ENCODE data around the gene SMAD4. TPM values are rescaled to one million over a fixed set of nuclear protein-coding genes. Genes with fewer than 3 reads are reported as not detected.
"Not testable (repeated sequence)": the region's sequence is repeated elsewhere in the genome, so short reads cannot be mapped to it uniquely, and the experiment has no call there.

The SMAD4 gene
- total RNA-seq, 1 donor from 2014 or later: 152 TPM

DNA sequence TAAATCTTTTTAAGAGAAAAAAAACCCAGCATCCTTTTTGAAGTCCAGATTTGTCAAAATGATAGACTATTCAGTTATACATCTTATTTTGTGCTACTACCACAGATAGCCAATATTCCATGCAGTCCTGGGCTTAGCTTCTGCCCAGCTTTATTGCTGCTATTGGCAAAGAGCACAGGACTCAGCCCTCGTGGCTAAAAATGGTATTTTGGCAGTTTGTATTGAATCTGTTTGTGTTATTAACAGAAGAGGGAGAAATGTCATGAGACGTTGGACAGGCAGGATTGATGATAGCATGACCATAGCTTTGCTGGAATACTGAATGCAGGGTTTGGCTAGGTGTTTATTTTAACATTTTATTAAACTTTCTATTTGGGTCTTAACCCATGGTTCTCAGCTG is 42.8 kb upstream of the SMAD4 start:
- DNase-seq (ENCODE audit: low spot score in 2 of 2, unreplicated experiment in 2 of 2): no peak
- TF ChIP-seq, protein P1, sequence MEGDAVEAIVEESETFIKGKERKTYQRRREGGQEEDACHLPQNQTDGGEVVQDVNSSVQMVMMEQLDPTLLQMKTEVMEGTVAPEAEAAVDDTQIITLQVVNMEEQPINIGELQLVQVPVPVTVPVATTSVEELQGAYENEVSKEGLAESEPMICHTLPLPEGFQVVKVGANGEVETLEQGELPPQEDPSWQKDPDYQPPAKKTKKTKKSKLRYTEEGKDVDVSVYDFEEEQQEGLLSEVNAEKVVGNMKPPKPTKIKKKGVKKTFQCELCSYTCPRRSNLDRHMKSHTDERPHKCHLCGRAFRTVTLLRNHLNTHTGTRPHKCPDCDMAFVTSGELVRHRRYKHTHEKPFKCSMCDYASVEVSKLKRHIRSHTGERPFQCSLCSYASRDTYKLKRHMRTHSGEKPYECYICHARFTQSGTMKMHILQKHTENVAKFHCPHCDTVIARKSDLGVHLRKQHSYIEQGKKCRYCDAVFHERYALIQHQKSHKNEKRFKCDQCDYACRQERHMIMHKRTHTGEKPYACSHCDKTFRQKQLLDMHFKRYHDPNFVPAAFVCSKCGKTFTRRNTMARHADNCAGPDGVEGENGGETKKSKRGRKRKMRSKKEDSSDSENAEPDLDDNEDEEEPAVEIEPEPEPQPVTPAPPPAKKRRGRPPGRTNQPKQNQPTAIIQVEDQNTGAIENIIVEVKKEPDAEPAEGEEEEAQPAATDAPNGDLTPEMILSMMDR (IDR thresholded peaks at IDR 0.05; ENCODE audit: unreplicated experiment): no peak
- H3K9me3 Mint-ChIP-seq: no peaks in the 10 kb centered on the region
- H3K36me3 Mint-ChIP-seq: peaks cover 18% of the 10 kb centered on the region
- no peak overlapping the region for H3K4me3 Mint-ChIP-seq
- peaks cover 8% of the 10 kb centered on the region for H3K4me1 Mint-ChIP-seq
- no peak overlapping the region for H3K27ac Mint-ChIP-seq
- H3K27me3 Mint-ChIP-seq (ENCODE audit: low read depth): no peaks in the 10 kb centered on the region

DNA sequence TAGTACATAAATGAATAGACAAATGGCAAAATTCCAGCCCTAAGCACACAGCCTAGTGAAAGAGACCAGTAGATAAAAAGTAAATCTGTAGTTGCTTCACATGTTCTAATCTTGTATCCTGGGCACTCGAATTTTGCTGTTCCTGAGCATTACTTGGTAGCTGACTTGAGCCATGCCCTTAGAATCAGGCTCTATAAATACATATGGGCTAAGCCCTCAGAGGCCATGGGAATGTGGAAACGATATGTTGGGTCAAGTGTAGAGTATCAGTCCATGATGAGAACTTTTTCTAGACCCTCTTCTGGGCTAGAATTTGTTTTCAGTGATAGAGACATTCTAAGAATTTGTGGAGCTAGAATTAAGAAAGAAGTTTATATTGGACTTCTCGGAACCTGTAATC is 40.3 kb upstream of the SMAD4 start:
- Mint-ChIP-seq H3K4me1 (peaks cover 11% of the 10 kb centered on the region), H3K4me3 (no peak overlapping the region), H3K36me3 (peaks cover 10% of the 10 kb centered on the region), H3K27ac (no peak overlapping the region), H3K27me3 (ENCODE audit: low read depth) (no peaks in the 10 kb centered on the region), H3K9me3 (no peaks in the 10 kb centered on the region)
- TF ChIP-seq, protein P1 (IDR thresholded peaks at IDR 0.05; ENCODE audit: unreplicated experiment): no peak
- DNase-seq (ENCODE audit: low spot score in 2 of 2, unreplicated experiment in 2 of 2): no peak

DNA sequence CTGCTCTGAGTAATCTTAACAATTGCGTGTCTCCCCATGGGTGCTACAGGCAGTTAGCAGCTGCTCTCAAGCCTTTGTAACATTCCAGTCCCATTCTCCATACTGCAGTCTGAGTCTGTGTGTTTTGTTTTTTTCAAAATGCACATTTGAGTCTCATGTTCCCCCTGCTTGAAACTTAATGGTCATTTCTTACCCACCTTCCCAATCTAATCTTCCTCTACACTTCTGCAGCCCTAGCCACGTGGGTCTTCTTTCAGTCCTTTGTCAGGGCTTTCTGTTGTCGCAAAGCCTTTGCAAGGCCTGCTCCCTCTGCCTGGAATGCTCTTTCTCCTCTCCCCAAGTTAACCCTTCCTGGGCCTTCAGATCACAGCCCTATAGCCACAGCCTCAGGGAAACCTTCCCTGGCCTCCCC is 37.7 kb upstream of the SMAD4 start:
- no peak for DNase-seq (ENCODE audit: low spot score in 2 of 2, unreplicated experiment in 2 of 2)
- peaks cover 8% of the 10 kb centered on the region for H3K9me3 Mint-ChIP-seq
- no peak overlapping the region for H3K4me3 Mint-ChIP-seq
- H3K4me1 Mint-ChIP-seq: peaks cover 8% of the 10 kb centered on the region
- no peaks in the 10 kb centered on the region for H3K27me3 Mint-ChIP-seq (ENCODE audit: low read depth)
- no peak overlapping the region for H3K27ac Mint-ChIP-seq
- TF ChIP-seq, protein P1 (IDR thresholded peaks at IDR 0.05; ENCODE audit: unreplicated experiment): no peak
- H3K36me3 Mint-ChIP-seq: peaks cover 2% of the 10 kb centered on the region

DNA sequence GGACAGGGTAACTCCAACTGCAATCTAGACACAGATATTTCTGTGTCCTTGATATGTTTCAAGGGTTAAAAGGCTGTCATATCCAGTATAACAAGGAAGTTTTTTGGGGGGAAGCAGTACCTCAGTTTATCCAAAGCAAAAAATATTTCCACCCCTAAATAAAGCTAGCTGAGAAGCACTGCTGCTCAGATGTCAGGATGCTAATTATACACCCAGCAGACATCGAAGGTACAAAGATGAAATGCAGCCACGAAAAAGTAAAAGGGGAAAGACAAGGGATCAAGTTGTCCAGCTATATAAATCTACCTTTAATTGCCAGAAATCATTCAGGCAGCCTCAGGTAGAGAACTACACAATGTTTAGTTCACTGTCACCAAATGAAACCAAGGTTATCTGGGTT is 36.0 kb upstream of the SMAD4 start:
- TF ChIP-seq, protein P1 (IDR thresholded peaks at IDR 0.05; ENCODE audit: unreplicated experiment): no peak
- peaks cover 2% of the 10 kb centered on the region for H3K36me3 Mint-ChIP-seq
- no peaks in the 10 kb centered on the region for H3K27me3 Mint-ChIP-seq (ENCODE audit: low read depth)
- peaks cover 8% of the 10 kb centered on the region for H3K4me1 Mint-ChIP-seq
- H3K27ac Mint-ChIP-seq: no peak overlapping the region
- no peak overlapping the region for H3K4me3 Mint-ChIP-seq
- H3K9me3 Mint-ChIP-seq: peaks cover 15% of the 10 kb centered on the region
- no peak for DNase-seq (ENCODE audit: low spot score in 2 of 2, unreplicated experiment in 2 of 2)

DNA sequence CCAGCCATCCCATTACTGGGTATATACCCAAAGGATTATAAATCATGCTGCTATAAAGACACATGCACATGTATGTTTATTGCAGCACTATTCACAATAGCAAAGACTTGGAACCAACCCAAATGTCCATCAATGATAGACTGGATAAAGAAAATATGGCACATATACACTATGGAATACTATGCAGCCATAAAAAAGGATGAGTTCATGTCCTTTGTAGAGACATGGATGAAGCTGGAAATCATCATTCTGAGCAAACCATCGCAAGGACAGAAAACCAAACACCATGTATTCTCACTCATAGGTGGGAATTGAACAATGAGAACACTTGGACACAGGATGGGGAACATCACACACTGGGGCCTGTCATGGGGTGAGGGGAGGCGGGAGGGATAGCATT is 26.8 kb upstream of the SMAD4 start:
- not testable (repeated sequence) for H3K27me3 Mint-ChIP-seq (ENCODE audit: low read depth)
- H3K9me3 Mint-ChIP-seq: peaks cover 16% of the 10 kb centered on the region

DNA sequence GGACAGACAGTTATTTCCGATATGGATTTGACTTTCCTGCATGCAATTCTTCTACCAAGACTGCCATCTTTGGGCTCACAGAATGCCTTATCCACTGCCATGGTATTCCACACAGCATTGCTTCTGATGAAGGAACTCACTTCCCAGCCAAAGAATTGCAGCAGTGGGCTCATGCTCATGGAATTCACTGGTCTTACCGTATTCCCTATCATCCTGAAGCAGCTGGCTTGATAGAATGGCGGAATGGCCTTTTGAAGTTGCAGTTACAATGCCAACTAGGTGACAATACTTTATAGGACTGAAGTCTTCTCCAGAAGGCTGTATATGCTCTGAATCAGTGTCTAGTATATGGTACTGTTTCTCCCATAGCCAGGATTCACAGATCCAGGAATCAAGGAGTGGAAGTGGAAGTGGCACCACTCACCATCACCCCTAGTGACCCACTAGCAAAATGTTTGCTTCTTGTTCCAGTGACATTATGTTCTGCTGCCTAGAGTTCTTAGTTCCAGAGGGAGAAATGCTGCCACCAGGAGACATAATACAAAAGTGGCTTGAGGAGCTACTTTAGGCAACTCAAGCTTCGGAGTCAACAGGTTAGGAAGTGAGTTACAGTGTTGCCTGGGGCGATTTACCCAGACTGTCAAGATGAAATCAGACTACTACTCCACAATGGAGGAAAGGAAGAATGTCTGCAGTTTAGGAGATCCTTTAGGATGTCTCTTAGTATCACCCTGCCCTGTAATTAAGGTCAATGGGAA is 23.8 kb upstream of the SMAD4 start:
- Mint-ChIP-seq H3K27ac (no peak overlapping the region), H3K9me3 (peaks cover 13% of the 10 kb centered on the region), H3K36me3 (peaks cover 7% of the 10 kb centered on the region), H3K4me1 (peaks cover 15% of the 10 kb centered on the region), H3K4me3 (no peak overlapping the region), H3K27me3 (ENCODE audit: low read depth) (no peaks in the 10 kb centered on the region)
- DNase-seq (ENCODE audit: low spot score in 2 of 2, unreplicated experiment in 2 of 2): no peak
- TF ChIP-seq, protein P1 (IDR thresholded peaks at IDR 0.05; ENCODE audit: unreplicated experiment): no peak

More for the DNA sequence above, 26.8 kb upstream of the SMAD4 start:
- H3K4me3 Mint-ChIP-seq; H3K27ac Mint-ChIP-seq; H3K36me3 Mint-ChIP-seq; DNase-seq (ENCODE audit: low spot score in 2 of 2, unreplicated experiment in 2 of 2): not testable (repeated sequence)
- H3K4me1 Mint-ChIP-seq: peaks cover 15% of the 10 kb centered on the region
